ENCODE results near the gene DNAJC10.
"Not testable (repeated sequence)": the region's sequence is repeated elsewhere in the genome, so short reads cannot be mapped to it uniquely, and the experiment has no call there.

Gene DNAJC10

GRCh38 chr2:182724656-182725055, 8.6 kb downstream of the DNAJC10 start:
- no peak for ATAC-seq
- DNase-seq, result no peak

GRCh38 chr2:182726473-182726872, 10.4 kb downstream of the DNAJC10 start:
- DNase-seq (no peak), ATAC-seq (peak; percentile 32)

- no peak for ATAC-seq
Measured at GRCh38 chr2:182728014-182728413, 12.0 kb downstream of the DNAJC10 start.

DNA sequence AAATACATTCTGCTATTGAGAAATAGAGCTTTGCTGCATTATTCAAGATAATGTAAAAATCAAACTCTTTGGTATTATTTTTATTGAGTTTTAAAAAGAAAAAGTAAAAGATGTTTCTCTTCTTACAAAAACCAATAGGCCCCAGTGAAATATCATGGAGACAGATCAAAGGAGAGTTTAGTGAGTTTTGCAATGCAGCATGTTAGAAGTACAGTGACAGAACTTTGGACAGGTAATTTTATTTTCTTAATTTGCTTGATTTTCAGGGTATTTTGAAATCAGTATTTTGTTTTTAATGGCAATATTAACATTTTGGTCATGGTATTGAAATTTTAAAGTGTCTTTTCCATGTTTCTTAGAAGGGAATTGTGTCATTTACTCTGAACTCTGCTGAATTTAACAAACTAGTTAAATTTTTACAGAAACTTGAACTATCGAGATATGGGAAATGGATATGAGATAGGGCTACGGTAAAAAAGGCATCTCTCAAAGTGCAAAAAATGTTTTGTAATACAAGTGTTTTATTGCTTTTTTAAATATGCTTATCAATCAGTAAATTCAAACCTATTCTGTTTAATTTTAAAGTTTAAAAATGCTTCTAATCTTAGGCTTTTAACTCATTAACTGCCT, 13.8 kb downstream of the DNAJC10 start:
- ATAC-seq (no peak), DNase-seq (no peak)

More at GRCh38 chr2:182728014-182728413, 12.0 kb downstream of the DNAJC10 start:
- DNase-seq, result no peak

GRCh38 chr2:182730486-182730885, 14.4 kb downstream of the DNAJC10 start:
- ATAC-seq (no peak), DNase-seq (no peak)

DNA sequence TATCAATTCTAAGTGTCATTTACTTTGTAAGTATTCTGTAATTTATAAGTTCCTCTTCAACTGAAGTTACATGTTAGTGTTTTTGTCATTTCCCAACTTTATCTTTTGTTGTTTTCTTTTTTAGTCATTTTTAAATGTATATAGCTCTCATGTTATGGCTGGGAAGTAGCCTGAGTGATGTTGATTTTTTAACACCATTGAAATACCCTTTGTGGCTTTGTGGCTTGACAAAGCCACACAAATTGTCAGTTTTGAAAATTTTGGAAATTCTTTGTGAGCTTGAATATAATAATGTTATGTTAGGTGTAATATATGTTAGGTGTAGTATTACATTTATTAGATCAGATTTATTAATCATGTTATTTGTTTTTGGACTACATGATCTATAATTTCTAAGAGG, 16.7 kb downstream of the DNAJC10 start:
- ATAC-seq (no peak), DNase-seq (no peak)

DNA sequence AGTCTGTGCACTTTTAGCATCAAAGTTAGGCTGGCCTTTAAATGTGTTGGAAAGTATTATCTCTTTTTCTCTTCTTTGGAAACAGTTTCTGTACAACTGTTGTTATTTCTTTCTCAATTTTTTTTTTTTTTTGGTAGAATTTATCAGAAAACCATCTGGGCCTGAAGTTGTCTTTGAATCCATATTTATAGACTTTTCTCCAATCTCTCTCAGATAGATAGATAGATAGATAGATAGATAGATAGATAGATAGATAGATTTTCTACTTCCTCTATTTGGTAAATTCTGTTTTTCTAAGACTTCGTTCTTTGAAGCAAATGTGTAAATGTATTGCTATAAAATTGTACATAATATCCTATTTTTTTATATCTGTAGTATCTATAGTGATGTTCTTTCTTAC, 17.5 kb downstream of the DNAJC10 start:
- no peak for ATAC-seq
- DNase-seq, result no peak

DNA sequence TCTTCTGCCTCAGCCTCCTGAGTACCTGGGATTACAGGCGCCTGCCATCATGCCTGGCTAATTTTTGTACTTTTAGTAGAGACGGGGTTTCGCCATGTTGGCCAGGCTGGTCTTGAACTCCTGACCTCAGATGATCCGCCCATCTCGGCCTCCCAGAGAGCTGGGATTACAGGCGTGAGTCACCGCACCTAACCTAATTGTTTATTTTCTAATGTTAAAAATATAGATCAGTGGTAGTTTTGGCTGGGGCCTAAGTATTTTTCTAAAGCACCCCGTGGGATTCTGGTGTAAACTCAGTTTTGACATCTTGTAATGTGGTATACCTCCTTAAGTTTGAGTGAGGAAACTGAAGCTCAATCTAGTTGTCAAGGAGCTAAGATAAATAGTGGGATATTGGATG, 20.8 kb downstream of the DNAJC10 start:
- ATAC-seq, DNase-seq: not testable (repeated sequence)

DNA sequence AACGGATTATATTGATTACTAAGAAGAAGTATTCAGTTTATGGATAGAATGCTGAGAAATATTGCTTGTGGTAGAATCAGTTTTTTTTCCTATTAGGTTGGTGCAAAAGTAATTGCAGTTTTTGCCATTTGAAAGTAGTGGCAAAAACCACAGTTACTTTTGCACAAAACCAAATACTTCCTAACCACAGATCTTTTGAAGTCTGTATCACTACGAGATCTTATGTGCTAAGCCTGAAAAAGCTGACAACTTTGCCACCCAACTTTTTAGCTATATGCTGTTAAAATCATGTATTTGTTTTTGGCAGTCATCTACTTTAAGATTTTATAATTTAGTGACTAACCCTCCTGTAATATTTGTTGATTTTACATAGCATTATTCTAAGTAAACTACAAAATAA, 24.6 kb downstream of the DNAJC10 start:
- ATAC-seq (no peak), DNase-seq (no peak)

DNA sequence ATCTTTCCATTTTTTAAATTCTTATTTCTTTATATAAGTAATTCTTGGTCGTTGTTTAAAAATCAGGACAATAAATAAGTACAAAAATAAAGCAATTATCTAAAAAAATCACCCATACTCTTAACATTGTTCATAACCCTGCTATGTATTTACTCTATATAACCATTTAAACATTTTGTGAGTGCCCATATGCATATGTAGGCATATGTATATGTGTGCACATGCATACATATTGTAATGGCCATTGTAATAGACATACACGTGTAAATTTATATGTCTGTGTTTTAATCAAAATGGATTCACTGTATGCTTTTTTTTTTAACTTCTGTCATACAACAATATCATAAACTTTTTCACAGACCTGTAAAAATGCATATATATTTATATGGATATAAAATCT, 25.6 kb downstream of the DNAJC10 start:
- ATAC-seq, result no peak
- DNase-seq, result no peak

- ATAC-seq, result no peak
- no peak for DNase-seq
Measured at GRCh38 chr2:182744490-182744889, 28.4 kb downstream of the DNAJC10 start.

DNA sequence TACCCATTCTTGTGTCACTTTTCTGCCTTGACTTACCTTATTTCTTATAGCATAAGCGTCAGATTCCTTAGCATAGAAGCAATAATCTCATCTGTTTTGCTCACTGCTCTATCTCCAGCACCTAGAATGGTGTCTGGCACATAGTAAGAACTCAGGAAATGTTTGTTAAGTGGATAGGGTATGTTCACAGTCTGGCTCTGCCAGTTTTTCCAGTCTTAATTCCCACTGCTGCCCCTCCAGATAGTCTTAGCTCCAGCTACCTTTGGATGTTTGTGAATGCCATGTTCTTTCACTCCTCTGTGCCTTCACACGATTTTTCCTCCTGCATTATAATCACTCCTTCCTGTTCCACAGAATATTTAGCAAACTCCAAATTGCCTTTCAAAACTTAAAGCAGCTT, 29.0 kb downstream of the DNAJC10 start:
- ATAC-seq (no peak), DNase-seq (no peak)

DNA sequence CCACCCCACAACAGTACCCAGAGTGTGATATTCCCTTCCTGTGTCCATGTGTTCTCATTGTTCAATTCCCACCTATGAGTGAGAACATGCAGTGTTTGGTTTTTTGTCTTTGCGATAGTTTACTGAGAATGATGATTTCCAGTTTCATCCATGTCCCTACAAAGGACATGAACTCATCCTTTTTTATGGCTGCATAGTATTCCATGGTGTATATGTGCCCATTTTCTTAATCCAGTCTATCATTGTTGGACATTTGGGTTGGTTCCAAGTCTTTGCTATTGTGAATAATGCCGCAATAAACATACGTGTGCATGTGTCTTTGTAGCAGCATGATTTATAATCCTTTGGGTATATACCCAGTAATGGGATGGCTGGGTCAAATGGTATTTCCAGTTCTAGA, 29.8 kb downstream of the DNAJC10 start:
- not testable (repeated sequence) for DNase-seq, ATAC-seq

GRCh38 chr2:182754231-182754630, 38.2 kb downstream of the DNAJC10 start:
- DNase-seq, result no peak

GRCh38 chr2:182758379-182758778, 42.3 kb downstream of the DNAJC10 start:
- ATAC-seq (no peak), DNase-seq (no peak)

More at GRCh38 chr2:182754231-182754630, 38.2 kb downstream of the DNAJC10 start:
- no peak for ATAC-seq

GRCh38 chr2:182761903-182762302, 45.8 kb downstream of the DNAJC10 start:
- ATAC-seq, result no peak
- DNase-seq, result no peak

GRCh38 chr2:182763311-182763912, 47.4 kb downstream of the DNAJC10 start:
- DNase-seq (no peak), ATAC-seq (no peak)

- ATAC-seq, result no peak
- no peak for DNase-seq
Measured at GRCh38 chr2:182766626-182767025, 50.6 kb downstream of the DNAJC10 start.

DNA sequence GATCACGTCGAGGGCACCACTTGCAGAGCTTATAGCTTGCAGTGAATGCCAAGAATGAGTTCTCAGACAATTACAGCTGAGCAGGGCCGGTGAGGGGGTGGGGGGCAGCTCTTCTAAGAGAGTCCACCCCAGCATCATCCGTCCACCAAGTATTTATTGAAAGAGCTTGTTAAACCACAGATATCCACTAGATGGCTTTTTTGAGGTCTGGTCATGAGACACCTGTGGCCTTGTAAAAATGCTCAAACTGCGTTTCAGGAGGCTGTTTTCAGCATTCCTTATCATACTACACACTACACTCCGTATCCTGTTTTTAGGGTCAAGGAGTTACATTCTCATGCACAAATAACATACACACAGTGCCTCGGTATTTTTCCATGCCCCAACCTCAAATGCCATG, 51.5 kb downstream of the DNAJC10 start:
- no peak for DNase-seq
- no peak for ATAC-seq

DNA sequence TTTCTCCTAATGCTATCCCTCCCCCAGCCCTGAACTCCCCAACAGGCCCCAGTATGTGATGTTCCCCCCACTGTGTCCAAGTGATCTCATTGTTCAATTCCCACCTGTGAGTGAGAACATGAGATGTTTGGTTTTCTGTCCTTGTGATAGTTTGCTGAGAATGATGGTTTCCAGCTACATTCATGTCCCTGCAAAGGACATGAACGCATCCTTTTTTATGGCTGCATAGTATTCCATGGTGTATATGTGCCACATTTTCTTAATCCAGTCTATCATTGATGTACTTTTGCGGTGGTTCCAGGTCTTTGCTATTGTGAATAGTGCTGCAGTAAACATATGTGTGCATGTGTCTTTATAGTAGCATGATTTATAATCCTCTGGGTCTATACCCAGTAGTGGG, 52.9 kb downstream of the DNAJC10 start:
- not testable (repeated sequence) for DNase-seq, ATAC-seq

DNA sequence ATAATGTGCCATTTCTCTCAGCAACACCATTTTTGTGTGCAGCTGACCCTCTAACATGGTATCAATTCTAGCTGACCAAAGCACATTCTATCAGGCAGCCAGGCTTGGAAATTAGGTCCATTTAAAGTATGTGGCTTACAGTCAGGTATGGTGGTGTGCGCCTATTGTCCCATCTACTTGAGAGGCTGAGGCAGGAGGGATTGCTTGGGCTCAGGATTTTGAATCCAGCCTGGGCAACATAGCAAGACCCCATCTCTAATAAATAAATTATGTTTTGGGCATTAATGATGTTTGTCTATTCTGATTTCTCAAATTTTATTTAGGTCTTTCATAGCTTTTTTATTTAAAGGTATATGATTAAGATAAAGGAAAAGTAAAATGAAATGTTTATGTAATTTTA, 63.3 kb downstream of the DNAJC10 start:
- ATAC-seq (no peak), DNase-seq (no peak)

DNA sequence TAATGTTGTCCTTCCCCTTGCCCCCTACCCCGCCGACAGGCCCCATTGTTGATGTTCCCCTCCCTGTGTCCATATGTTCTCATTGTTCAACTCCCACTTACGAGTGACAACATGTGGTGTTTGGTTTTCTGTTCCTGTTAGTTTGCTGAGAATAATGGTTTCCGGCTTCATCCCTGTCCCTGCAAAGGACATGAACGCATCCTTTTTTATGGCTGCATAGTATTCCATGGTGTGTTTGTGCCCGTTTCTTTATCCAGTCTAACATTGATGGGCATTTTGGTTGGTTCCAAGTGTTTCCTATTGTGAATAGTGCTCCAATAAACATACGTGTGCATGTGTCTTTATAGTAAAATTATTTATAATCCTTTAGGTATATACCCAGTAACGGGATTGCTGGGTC, 65.0 kb downstream of the DNAJC10 start:
- ATAC-seq, DNase-seq: not testable (repeated sequence)

- not testable (repeated sequence) for ATAC-seq, DNase-seq
Measured at GRCh38 chr2:182782686-182783085, 66.6 kb downstream of the DNAJC10 start.

GRCh38 chr2:182784058-182784706, 68.1 kb downstream of the DNAJC10 start:
- no peak for ATAC-seq

More at GRCh38 chr2:182784058-182784706, 68.1 kb downstream of the DNAJC10 start:
- DNase-seq, result no peak

Data from stimulated activated naive CD8-positive, alpha-beta T cell treated with anti-CD3 and anti-CD28 coated beads, Interleukin-15, Interleukin-2, amounts not matched to agents 100 U/mL and 50 U/mL, for 24 hours (primary cell).